GM12873 (cell line): ENCODE data around the gene RNF32.

ENCODE experiments used
- TF ChIP-seq, protein P1 (sequence below): IDR thresholded peaks from 2 replicates; pipeline ENCODE4 v1.5.1; 2012; ENCODE audit warnings: low read depth, mild to moderate bottlenecking, moderate library complexity, low read length, control low read depth; ENCODE audit not compliant: insufficient read depth; ENCODE audit errors: missing control alignments

Gene RNF32

GRCh38 chr7:156642306-156643045, 1.9 kb downstream of the RNF32 start:
- TF ChIP-seq, protein P1, sequence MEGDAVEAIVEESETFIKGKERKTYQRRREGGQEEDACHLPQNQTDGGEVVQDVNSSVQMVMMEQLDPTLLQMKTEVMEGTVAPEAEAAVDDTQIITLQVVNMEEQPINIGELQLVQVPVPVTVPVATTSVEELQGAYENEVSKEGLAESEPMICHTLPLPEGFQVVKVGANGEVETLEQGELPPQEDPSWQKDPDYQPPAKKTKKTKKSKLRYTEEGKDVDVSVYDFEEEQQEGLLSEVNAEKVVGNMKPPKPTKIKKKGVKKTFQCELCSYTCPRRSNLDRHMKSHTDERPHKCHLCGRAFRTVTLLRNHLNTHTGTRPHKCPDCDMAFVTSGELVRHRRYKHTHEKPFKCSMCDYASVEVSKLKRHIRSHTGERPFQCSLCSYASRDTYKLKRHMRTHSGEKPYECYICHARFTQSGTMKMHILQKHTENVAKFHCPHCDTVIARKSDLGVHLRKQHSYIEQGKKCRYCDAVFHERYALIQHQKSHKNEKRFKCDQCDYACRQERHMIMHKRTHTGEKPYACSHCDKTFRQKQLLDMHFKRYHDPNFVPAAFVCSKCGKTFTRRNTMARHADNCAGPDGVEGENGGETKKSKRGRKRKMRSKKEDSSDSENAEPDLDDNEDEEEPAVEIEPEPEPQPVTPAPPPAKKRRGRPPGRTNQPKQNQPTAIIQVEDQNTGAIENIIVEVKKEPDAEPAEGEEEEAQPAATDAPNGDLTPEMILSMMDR: no peak

- TF ChIP-seq, protein P1: peak; percentile 38
Observed at GRCh38 chr7:156650042-156650441, 9.5 kb downstream of the RNF32 start.

DNA sequence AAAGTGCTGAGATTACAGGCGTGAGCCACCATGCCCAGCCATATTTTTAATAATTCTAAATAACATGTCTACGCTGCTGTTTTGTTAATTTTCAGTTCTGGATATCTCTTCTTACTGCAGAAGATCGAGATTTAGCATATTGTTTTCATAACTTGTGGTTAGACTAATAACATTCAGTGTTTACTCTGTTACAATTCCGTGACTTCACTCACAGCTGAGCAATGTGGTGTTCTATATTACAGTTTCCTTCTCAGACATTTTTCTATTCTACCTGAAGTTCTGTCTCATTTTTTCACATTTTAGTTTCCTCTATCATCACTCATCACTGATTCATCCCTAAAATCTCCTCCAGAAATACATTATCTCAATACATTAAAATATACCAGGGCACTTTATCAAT, 10.9 kb downstream of the RNF32 start:
- TF ChIP-seq, protein P1: no peak

- TF ChIP-seq, protein P1: no peak
Observed at GRCh38 chr7:156652886-156653568, 12.5 kb downstream of the RNF32 start.

- TF ChIP-seq, protein P1: no peak
Observed at GRCh38 chr7:156654511-156655234, 14.1 kb downstream of the RNF32 start.

- TF ChIP-seq, protein P1: no peak
Observed at GRCh38 chr7:156655251-156655650, 14.7 kb downstream of the RNF32 start.

- TF ChIP-seq, protein P1: no peak
Observed at GRCh38 chr7:156655983-156656382, 15.4 kb downstream of the RNF32 start.
